GM21529 (cell line): Measurements from ENCODE around the gene MS4A6E.
"Not testable (repeated sequence)": the region's sequence is repeated elsewhere in the genome, so short reads cannot be mapped to it uniquely, and the experiment has no call there.

ENCODE experiments used
- ATAC-seq: cut with Tn5 transposase; IDR thresholded peaks from one replicate; pipeline ENCODE4 v1.9.1; 2021; ENCODE audit not compliant: unreplicated experiment

The MS4A6E gene, protein sequence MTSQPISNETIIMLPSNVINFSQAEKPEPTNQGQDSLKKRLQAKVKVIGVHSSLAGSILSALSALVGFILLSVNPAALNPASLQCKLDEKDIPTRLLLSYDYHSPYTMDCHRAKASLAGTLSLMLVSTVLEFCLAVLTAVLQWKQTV

DNA sequence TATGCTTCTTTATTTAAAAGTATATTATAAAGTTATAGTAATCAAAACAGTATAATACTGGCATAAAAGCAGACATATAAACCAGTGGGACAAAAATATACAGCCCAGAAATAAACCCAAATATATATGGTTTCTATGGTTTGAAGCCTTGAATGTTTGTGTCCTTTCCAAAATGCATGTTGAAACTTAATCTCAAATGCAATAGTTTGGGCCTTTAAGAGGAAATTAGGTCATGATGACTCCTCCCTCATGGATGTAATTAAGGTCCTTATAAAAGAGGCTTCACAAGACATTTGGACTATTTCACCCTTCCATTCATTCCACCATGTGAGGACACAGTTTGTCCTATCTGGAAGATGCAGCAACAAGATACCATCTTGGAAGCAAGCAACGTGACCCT is at the start of gene MS4A6E:
TSS of gene MS4A6E (plus strand) at position 301 of the 400 bp plus-strand sequence. CDS start 7,641 bp downstream, outside the sequence.
- no peak for ATAC-seq

DNA sequence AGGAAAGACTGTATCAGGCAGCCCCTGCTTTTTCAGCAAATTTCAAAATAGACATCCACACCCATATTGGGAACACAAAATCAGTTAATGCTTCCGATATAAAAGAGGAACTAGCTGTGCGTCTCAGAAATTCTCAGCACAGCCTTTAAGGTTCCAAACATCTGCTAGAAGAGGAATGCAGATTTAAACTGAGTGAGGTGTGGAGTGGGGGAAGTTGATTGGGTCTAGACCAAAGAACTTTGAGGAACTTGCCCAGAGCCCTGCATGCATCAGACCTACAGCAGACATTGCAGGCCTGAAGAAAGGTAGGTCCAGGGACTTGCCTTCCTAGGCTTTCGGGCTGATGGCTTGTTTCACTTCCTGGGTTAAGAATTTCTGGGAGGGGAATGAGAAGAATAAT is 46.6 kb upstream of the MS4A6E start, which contains the start of gene MS4A4A:
TSS of gene MS4A4A (plus strand) at position 255 of the 400 bp plus-strand sequence. CDS start at position 265, 10 bp downstream.
- ATAC-seq, result no peak

DNA sequence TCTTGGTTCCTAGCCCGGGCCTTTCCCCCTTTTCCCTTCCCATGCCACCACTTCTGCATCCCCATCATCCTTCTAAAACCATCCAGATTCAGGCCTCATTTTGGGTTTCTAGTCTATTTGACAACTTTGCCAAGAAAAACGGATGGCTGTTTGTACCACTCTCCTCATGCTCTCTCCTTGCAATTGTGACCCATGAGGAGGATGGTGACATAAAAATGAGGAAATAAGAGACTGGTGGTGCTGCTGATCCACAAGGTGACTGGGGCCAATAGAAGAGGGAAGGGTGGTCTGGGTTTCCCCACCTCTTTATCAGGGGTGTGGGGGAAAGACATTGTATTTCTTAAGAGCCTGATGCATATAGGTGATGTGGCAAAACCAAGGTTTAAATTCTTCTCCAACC is 45.6 kb upstream of the MS4A6E start:
- no peak for ATAC-seq

DNA sequence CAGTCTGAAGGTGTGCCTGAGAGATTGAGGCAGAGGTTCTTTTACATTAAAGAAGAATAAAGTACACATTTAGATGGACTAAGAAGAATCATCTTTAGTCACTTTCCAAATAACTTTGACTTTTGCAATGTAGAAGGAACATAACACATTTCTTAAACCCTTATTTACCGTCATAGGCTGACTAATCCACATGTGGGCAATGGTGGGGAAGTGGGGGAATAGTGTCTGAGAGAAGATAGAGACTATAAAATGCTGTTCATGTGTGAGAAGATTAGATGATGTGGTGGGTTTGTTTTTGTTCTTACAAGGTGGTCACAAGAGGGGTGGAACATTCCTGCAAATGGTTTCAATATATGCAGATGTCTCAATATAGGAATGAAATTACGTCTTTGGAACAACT is 44.8 kb upstream of the MS4A6E start:
- no peak for ATAC-seq

DNA sequence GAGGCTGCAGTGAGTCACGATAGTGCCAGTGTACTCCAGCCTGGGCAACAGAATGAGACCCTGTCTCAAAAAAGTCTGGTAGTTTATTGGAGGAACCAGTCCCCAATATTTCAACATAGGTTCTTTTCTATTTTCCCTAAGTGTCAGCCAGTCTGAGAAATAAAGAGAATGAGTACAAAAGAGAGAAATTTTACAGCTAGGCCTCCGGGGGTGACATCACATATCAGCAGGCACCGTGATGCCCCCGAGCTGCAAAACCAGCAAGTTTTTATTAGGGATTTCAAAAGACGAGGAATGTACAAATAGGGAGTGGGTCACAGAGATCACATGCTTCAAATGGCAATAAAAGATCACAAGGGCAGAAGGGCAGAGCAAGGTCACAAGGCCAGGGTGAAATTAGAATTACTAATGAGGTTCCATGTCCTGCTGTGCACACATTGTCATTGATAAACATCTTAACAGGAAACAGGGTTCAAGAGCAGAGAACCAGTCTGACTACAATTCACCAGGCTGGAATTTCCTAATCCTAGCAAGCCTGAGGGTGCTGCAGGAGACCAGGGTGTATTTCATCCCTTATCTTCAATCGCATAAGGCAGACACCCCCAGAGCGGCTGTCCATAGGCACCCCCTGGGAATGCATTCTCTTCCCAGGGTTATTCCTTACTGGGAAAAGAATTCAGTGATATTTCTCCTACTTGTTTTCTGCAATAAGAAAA is 41.5 kb upstream of the MS4A6E start:
- not testable (repeated sequence) for ATAC-seq

DNA sequence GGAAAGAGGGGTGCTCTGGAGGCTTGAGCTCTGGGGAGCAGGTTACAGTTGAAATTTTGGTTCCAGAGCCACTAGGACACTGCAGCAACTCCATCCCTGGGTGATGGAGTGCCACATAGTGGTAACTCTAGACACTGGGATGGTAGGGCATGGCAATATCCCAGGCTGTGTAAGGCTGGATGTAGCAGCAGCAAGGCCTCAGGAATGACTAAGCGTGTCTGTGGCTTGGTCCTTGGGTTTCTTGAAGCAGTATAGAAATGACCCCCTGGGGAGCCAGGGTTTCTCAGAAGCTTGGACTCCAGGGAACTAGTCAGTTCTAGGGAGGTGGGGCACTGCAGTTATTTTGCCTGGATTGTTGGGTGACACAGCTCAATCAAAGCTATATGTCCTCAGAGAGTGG is 38.5 kb upstream of the MS4A6E start:
- ATAC-seq, result no peak

DNA sequence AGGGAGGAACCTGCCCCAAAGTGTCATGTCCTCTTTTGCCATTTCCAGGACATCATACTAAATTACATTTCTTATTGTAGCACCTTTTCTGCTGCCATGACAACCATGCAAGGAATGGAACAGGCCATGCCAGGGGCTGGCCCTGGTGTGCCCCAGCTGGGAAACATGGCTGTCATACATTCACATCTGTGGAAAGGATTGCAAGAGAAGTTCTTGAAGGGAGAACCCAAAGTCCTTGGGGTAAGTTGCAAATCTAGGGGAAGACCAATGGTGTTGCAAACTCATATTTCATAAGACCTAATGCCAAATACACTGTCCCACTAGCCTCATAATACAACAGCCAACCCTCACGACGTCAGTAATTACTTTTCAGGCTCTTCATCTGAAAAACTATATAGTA is 34.9 kb upstream of the MS4A6E start:
- no peak for ATAC-seq

DNA sequence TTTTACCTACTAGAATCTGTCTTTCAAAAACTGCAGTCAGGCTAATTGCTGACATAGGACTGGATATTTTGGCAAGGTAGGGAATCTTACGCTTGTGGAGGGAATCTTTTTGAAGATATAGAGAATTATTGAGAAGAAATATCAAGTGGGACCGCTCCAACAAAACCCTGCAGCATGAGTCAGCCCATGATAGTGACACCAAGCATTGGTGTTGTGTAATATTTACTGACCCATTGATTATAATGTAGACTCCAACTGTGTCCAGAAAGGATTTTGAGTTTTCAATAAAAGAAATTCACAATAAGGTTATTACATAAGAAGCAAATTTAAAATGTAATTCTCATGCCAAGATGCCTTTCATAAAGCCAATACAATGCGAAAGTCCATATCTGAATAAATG is 25.9 kb upstream of the MS4A6E start:
- no peak for ATAC-seq

DNA sequence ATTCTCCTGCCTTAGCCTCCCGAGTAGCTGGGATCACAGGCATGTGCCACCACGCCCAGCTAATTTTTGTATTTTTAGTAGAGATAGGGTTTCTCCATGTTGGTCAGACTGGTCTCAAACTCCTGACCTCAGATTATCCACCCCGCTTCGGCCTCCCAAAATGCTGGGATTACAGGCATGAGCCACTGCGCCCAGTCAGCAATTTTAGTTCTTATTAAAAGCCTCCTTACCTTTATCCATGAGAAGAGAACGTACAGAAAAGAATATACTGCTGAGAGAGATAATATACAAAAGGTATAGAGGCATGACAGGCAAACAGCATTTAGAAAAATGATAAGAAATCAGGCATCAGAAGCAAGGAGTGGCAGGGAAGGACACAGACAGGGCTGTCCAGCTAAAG is 25.2 kb upstream of the MS4A6E start:
- not testable (repeated sequence) for ATAC-seq

DNA sequence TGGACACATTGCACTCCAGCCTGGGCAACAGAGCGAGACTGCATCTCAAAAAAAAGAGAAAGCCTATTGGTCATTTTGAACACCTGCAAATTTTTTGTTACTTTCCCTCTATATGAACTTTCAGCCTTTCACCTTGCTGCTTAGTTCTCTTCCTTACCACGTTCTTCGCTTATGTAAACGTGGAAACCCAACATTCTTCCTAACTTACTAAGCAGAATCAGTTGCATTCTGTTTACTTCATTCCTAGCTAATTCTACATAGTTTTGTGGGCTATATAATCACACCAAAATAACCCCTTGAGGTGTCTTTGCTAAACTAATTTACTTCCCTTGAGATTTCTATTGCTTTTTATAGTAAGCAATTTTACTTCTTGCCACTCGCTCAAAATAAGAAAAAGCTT is 23.4 kb upstream of the MS4A6E start:
- no peak for ATAC-seq

DNA sequence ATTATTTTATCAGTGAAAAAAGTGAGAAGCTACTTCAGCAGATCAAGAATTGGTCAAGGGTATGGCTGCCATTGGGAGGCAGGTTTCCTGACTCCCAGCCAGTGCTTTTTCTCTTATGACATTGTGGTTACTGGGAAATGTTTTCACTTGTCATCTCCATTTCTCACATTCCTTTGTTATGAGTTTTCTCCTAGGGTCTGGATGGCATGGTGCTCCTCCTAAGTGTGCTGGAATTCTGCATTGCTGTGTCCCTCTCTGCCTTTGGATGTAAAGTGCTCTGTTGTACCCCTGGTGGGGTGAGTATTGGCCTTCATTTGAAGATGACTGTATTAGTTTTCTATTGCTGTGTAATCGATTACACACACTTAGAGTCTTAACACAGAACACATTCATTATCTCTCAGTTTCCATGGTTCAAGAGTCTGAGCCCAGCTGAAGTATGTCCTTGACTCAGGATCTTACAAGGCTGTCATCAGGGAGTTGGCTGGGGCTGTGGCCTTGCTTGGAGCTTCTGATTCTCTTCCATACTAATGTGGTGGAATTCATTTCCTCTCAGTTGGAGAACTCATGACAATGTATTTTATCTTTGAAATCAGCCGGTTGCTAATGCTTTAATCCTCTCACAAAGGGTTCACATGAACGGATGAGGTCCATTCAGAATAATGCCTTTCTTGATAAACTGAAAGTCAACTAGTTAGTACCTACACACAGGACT is 21.0 kb upstream of the MS4A6E start:
- ATAC-seq, result no peak

DNA sequence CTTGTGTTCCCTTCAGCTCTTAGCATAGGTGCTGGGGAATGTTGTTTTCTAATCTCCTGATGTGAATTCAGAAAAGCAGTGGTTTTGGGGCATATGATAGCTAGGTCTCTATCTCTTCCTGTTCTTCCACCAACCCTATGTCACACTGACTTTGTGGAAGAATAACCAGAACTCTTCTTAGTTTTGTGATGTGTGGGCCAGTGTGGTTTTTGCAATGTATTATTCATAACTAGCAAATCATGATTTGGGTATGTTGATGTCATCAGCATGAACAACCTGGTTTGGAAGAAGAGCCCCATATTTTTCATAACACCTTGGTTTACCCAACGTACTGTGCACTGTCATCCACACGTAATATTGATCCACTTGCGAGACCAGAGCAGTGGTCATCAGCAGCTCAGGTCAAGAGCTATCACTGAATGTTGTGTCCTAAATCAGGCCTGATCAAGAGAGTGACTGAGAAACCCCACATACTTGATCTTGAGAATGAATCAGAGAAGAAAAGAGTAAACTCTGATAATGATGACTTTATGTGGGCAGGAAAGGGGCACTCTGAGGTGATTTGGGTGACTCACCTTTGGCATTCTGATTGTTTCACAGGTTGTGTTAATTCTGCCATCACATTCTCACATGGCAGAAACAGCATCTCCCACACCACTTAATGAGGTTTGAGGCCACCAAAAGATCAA is 19.4 kb upstream of the MS4A6E start:
- no peak for ATAC-seq

DNA sequence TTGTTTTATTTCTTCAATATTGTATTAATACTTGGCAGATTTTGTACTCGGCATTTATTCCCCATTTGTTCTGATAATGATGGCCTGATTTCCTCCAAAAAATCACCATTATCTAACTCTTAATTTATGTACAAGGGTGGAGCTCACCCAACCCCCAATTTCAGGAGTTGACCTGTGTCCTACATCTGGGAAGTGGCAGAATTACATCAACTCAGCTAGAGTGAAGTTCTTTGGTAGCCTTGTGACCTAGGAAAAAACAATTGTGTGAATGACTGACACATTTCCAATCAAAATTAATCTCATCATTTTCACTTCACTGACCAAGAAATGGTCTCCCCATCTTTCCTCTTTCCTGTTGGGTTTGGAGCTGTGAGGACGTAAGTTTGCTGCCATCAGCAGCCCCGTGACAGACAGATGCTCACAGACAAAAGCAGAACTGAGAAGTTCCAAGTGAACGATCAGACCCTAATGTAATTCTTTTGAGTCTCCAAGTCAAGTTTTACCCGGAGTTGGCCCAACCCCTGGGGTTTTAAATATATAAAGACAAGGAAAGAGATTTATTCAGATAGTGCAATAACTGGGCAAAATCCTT is 16.6 kb upstream of the MS4A6E start:
- peak; percentile 78 for ATAC-seq

DNA sequence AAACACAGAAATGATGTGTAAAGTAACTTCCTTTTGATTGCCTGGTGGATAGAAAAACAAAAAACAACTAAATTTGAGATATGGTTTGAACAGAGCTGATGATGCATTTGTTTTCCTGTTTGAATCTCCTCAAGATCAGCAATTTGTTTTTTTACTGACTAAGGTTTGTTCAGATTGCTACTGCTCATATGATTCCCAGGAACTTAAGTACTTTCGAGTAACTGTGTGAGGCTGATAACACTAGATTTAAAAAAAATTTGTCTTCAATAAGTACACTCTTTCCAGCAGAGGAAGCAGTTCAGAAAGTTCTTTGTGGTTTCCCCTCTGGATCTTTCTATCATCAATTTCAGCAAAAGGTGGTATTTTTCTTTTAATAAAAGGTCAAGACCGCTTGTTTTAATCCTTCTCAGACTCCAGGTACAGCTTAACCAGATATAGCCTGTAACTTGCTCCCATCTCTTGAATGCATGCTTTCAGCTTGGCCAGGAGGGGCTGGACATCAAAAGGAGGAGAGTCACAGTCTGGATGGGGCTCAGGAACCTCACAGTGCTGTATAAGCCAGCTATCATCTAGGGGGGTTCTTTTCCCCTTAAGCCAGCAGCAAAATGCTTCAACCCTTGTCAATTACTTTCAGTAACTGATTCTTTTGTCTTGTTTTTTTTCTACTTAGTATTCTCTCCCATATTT is 12.3 kb upstream of the MS4A6E start:
- ATAC-seq, result no peak

DNA sequence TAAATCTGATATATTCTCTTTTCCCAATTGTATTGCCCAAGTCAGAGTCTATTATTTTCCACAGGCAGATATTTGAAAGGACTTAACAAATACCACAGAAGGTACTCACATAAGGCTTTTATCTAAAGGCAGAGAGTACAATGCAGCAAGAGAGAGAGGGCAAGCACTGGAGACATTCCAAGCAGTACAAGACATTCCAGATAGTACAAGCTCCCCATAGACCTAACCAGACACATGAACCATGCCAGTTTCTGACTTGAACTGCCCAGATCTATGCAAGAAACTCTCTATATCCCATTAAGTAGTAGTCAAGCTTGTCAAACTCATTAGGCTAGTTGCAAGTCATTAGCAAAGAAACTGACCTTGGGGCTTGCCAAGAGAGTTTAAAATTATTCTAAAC is 11.2 kb upstream of the MS4A6E start:
- no peak for ATAC-seq

DNA sequence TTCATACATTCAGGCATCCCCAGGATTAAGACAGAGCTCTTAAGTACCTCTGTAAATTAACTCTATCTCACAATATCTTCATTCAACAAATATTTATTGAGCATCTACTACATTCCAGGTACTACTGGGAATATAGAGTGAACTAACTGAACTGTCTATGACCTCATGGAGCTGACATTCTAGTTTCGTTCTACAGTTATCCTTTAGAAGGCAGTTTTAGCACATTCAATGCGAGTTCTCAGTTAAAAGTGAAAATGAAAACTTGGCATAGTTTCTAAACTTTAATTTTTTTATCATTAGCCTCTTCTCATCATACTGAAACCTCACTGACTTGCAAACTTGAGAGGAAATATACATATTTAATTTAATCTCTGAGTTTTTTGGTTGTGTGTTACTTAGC is 10.7 kb upstream of the MS4A6E start:
- ATAC-seq, result no peak

DNA sequence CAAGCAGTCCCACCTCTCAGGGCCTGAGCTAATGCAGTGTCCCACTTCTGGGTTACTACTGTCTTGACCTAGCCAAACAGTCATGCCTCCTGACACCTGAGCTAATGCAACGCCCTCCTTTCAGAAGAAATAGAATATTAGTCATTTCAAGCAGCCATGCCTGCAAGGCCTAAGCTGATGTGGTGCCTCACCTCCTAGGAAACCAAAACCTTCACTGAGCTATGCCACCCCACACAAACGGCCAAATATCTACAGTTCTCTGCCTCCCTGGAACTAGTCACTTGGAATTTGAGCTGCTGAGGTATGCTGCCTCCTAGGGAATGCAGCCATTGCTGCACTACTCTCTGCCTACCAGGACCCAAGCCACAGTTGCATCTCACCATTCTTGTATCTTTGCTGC is 8.3 kb upstream of the MS4A6E start:
- ATAC-seq, result no peak

DNA sequence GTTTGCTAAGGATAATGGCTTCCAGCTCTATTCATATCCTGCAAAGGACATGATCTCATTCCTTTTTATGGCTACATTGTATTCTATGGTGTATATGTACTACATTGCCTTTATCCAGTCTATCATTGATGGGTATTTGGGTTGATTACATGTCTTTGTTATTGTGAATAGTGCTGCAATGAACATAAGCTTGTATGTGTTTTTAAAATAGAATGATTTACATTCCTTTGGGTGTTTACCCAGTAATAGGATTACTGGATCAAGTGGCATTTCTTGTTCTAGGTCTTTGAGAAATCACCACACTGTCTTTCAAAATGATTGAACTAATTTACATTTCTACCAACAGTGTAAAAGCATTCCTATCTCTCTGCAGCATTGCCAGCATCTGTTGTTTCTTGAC is 6.0 kb upstream of the MS4A6E start:
- ATAC-seq, result no peak

DNA sequence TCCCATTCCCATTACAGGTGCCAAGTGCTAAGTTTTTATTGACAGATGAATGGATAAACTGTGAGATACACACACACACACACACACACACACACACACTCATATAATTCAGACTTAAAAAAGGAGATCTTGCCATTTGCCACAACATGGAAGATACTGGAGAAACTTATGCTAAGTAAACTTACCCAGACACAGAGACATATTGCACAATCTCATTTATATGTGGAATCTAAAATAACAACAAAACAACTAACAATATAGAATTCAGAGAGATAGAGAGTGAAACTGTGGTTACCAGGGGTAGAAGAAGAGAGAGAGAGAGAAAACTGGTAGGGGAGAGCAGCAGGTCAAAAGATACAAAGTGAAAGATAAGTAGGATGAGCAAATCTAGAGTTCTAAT is 1.4 kb downstream of the MS4A6E start:
- no peak for ATAC-seq

DNA sequence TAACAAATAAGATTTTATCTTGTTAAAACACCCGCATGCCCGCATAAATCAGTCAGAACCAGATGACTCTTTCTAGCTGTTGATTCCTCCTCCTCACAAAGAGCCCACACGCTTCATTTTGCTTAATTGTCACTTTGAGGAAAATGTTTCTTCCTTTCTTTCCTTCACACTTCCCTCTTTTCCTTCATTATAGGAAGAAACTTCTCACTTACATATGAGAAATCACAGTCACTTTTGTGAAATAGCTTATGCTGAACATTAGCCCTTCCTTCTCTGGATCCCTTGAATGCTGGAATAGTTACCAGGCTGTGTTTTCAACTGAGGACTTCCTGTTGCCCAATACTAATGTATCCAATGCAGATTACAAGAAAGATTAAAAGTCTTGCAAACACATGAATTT is 5.8 kb downstream of the MS4A6E start:
- ATAC-seq, result no peak
